Neural progenitor cell (in vitro differentiated cells): ENCODE data around the gene SMIM35.

Experiments
- EZH2 ChIP-seq: fragments of 200-600 bp; sonication (generic); IDR thresholded peaks from 2 replicates; pipeline ENCODE4 v1.6.1; 2017; ENCODE audit warnings: antibody characterized with exemption, mild to moderate bottlenecking, moderate library complexity
- TF ChIP-seq, protein P1 (sequence below): fragments of 200-600 bp; sonication (generic); IDR thresholded peaks from 2 replicates; pipeline ENCODE4 v1.5.1; 2017; ENCODE audit warnings: antibody characterized with exemption, mild to moderate bottlenecking

DNA sequence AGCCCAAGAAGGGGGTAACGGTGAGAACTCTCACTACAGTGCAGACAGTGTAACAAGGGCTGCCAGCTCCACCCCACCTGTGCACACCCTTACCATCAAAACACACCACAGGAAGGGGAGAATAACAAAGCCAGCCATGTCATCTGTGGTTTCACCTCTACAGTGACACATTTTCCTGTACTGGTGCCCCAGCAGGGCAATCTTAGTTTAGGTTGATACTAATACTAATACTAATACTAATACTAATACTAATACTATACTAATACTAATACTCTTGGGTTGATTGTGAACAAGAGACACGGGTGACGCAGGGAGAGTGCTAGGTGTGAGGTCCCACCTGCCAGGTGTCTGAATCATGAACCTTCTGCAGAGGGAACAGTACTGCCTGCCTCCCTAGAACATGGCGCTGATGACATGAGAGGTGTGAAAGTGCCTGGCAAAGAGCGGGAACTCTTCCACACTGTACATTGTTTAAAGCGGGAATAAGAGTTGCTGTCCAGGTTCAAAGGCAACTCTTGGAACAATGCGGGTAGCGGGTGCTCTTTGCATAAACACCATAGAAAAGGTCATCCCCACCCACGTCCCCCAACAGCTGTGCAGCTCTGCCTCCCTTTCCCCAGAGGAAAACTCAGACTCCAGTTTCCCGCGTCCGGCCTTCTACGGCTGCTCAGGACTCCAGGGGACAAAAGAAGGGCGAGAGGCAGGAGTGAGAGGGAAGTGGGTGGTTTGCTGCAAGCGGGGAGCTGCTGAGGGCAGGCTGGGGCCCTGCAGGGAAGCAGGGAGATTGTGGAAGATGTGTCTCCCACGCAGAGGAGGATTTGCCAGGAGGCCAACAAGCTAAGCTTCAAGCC is 34.9 kb downstream of the SMIM35 start:
- TF ChIP-seq, protein P1, sequence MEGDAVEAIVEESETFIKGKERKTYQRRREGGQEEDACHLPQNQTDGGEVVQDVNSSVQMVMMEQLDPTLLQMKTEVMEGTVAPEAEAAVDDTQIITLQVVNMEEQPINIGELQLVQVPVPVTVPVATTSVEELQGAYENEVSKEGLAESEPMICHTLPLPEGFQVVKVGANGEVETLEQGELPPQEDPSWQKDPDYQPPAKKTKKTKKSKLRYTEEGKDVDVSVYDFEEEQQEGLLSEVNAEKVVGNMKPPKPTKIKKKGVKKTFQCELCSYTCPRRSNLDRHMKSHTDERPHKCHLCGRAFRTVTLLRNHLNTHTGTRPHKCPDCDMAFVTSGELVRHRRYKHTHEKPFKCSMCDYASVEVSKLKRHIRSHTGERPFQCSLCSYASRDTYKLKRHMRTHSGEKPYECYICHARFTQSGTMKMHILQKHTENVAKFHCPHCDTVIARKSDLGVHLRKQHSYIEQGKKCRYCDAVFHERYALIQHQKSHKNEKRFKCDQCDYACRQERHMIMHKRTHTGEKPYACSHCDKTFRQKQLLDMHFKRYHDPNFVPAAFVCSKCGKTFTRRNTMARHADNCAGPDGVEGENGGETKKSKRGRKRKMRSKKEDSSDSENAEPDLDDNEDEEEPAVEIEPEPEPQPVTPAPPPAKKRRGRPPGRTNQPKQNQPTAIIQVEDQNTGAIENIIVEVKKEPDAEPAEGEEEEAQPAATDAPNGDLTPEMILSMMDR, result no peak
- no peak for TF ChIP-seq EZH2
